Stomach (tissue), 4 donors: Measurements from ENCODE around the gene PAX5.

Source experiments
- CTCF ChIP-seq, 7 experiments: fragments of 450-650 bp in 4 of 7; fragments of 200-600 bp in 3 of 7; sonication (generic) in 3 of 7; IDR thresholded peaks; one replicate each; pipeline ENCODE4 v1.5.1; 2016 to 2019; ENCODE audit warnings: antibody characterized with exemption in 7 of 7, control low read depth in 2 of 7, mild to moderate bottlenecking in 1 of 7
- EP300 ChIP-seq: sonication (generic); formaldehyde crosslinking; IDR thresholded peaks from one replicate; pipeline ENCODE4 v1.6.1; 2017; ENCODE audit warnings: antibody characterized with exemption

GRCh38 chr9:37036776-37037502, 2.9 kb upstream of the PAX5 start:
- no peak for TF ChIP-seq CTCF (IDR thresholded peaks at IDR 0.05)
- no peak for TF ChIP-seq EP300
